SIG-M5 treated with dmso at 0.1 percent for 504 hours (cell line): ENCODE data around the gene IFNK.

Source experiments
- DNase-seq: peaks from one replicate; lab custom pipeline; 2025; ENCODE audit not compliant: unreplicated experiment; lab: John Stamatoyannopoulos, UW

The IFNK gene

GRCh38 chr9:27510780-27511179, 13.3 kb upstream of the IFNK start:
- no peak for DNase-seq

DNA sequence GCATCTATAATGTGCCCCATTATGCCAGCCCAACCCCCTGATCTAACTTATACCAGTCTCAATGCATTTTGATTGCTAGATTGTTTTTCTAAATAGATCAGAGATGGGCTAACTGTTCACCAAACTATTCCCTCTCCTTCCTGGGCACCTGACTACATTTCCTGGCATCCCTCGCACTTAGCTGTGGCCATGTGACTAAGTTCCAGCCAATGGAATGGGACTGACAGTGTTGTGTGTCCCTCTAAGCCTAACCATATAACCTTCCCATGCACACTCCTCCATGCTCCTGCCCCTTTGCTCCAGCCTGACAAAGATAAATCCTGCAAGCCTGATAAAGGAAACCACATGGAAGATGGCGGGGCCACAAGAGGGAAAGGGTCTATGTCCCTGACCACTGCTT, 12.3 kb upstream of the IFNK start:
- DNase-seq = no peak

DNA sequence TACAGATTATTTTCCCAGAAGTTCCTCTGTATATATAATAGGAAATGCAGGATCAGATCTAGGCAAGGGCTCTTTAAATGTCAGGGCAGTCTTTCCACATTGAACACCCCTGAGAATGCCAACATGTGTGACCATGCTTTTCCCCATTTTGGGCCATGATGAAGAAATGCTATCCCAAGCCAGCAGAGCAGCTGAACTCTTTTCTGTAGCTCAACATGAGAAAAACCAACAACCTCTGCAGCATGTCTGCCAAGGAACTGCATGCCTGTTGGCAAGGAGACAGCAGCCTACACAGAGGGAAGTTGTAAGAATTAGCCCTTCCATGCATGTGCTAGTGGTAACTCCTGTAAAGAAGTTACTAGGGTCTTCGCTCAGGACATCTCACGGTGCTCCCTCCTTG, 9.5 kb upstream of the IFNK start:
- no peak for DNase-seq

- DNase-seq = no peak
These were observed 6.1 kb upstream of the IFNK start for GRCh38 chr9:27518006-27518405.

- no peak for DNase-seq
These were observed 5.3 kb upstream of the IFNK start for GRCh38 chr9:27518809-27519208.

DNA sequence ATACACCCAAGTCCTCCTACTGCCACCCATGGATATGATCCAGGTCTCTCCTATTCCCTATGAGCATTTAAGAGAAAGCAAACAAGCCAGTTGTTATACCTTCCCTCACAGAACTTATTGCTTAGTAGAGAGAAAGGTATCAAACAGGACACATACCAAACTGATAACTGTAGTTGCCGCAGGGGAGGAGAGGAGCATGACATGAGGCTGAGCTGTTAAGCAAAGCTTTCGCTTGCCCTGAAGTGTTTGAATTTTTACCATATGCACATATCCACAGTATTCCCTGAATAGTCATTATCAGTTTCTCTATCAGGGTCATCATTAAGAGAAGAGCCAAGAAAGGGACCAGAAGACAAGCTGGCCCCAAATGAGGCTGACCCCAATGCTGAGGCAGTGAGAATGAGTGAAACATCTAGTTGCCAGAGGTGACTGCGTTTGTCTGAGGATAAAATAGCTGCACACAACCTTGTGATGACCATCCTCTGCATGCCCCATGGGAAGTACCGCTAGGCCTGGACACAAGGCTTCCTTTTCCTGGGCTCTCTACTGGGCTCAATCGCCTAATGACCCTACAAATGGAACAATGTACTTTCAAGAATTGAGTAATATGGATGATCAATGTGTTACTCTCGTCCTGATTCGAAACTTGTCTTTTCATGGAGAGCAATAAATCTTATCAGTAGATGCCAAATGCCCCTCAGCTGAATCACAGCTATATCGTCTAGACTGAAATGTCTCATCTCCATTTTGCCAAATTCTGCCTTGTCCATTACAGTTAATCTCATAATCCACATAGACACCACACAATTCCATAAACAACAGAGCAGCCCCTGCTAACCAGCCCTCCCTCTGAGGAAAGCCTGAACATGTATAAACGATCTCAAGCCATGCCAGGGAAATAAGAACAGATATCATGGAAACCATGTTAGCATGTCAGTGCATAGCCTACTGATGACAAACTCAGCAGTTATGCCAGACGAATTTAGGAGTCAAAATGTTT, 4.3 kb upstream of the IFNK start:
- no peak for DNase-seq

- DNase-seq = no peak
These were observed 3.1 kb upstream of the IFNK start for GRCh38 chr9:27520986-27521385.

GRCh38 chr9:27523141-27523540, 949 bp upstream of the IFNK start:
- DNase-seq = no peak

- DNase-seq = no peak
These were observed 3.6 kb downstream of the IFNK start for GRCh38 chr9:27527702-27528075.

DNA sequence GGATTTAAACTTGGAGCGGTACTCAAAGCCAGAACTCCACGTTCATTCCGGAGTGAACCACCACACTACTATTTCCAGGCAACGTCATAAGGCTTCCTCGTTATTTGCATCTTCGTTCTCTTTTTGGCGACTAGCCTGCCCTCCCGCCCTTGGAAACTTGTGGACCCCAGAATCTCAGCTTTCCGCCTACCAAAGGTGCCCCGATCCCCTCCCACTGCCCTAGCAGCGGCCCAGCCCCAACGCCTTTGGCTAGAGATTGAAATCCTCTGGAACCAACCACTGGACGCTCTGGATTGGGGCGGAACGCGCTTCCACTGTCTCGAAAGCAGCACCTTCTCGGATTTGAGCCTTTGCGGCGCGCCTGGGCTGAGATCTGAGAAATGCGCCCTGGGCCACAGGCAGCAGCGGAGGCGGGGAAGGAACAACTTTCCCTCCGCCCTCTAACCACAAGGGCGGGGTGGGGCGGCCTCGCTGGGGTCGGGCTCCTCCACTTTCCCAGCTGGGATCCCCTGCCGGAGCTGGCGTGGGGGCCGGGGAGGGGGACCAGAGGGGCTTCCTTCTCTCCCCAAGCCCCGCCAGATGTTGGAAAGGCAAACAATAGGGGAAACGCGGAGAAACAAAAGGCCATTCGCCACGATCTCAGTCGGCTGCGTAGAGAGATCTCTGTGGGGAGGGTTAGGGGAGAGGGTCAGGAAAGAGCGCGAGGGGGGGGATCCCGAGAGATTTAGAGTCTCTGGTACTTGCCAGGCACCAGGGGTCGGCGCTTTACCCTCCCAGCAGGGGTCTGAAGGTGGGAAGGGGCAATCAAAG, 4.2 kb downstream of the IFNK start:
- peak; percentile 14 for DNase-seq

DNA sequence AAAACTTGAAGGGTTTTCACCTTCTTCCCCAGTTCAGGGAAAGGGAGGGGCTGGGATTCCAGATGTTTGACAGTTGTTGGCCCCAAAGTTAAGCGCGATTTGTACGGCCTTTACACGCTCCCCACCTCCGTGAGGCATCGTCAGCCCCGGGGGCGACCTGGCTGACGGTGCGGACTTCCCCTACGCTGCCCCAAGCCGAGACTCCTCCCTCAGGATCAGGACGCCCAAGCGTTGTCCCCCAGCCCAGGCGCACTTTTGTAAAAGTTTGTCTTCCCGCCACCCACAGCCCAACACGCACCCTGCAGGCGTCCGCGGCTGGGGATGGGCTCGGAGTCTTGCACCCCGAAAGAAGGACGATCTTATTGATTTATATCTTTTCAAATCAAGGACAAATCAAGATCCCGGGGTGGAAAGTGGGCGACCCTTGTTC, 4.8 kb downstream of the IFNK start:
- DNase-seq = no peak

DNA sequence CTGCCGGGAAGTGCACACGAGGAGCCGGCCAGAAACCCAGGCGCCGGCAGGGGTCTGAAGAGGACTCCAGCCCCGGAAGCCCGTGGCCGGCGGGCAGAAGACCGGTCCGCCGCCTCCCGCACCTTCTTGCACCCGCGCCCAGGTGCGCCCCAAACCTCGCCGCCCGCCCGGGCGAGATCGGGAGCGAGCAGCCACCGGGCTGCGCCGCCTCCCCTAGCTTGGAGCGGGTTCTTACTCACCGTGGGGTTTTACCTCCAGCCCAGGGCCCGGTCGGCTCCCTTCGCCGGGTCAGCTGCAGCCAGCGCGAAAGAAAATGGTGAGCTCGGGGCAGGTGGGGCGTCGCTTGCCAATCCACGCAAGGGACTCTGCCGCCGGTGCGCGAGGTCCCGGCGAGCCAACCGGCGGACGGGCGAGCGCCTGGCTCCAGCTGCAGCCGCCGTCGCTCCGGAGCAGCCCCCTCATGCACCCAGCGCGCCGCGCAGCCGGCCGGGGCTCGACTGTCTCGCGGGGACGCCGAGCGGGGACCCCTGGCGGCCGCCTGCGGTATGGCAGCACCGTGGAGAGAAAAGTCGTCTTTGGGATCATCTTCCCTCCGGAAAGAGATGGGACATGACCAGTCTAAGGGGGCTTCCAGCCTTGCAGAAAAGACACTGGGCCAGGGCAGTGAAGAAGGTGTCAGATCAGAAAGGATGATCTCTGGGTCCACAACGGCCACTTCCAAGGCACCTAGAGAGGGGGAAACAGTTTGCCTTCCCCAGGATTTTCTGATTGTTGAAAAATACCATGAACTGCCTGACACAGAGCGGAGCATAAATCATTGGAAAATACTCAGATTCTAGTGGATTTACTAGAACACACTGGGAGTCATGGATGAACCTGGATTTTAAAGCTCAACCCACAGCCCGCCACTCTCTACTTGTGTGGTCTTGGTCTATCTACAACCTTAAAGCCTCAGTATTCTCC, 5.5 kb downstream of the IFNK start, which contains the start of gene MOB3B:
Gene MOB3B, minus strand, starts transcription at position 499 of the 963 bp plus-strand sequence. CDS start 74,264 bp downstream, outside the sequence.
- peak; percentile 38 for DNase-seq

GRCh38 chr9:27530915-27531755, 7.0 kb downstream of the IFNK start:
- DNase-seq = no peak

DNA sequence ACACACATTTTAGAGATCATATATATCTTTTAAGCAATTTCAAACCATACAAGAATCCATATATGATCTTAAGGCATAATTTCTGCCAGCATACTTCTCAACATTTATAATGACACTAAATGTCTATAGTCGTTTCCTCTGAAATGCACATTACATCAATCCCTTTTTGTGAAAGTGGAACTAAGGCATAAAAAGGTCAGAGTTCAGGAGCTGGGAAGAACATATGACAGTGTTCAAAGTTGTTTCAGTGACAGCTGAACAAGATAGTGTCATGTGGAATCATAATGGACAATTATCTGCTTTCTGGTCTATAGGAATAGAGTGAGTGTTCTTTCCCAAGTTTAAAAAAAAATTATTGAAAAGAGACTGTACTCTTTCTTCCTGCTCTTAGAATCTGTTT, 8.0 kb downstream of the IFNK start:
- DNase-seq = no peak

DNA sequence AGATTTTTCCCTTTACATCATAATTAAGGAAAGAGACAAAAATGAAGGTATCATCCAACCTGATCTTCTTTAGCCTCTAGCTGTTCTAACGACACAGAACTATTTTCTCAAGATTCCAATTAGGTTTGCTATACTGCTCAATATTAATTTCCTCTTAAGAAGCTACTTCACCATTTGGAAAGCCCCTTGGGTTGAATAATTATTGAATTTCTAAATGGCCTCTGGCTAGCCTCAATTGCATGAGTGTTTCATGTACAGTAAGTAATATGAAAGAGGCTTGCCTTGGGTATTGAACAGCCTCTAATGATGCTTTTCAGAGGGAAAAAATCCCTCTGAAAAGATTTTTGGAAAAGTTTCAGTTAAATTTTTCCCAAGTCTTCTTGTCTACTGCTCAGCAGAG, 9.2 kb downstream of the IFNK start:
- no peak for DNase-seq

DNA sequence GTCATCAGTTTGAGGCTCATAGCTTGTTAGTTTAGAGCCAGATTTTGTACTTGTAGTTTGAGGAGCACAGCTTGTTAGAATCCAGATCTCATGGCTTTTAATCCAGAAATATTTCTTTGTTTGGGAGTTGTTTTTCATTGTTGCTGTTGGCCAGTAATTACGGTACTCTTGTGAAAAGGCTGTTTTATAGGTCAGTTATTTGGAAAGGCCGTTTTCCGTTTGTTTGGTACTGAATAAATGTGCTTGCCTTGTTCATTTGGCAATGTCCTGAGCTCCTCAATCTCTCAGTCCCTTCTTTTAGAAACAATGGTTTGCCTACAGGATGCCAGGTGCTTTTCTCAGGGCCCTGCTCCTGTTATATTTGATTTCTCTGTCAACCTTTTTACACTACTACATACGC, 10.0 kb downstream of the IFNK start:
- DNase-seq = no peak

DNA sequence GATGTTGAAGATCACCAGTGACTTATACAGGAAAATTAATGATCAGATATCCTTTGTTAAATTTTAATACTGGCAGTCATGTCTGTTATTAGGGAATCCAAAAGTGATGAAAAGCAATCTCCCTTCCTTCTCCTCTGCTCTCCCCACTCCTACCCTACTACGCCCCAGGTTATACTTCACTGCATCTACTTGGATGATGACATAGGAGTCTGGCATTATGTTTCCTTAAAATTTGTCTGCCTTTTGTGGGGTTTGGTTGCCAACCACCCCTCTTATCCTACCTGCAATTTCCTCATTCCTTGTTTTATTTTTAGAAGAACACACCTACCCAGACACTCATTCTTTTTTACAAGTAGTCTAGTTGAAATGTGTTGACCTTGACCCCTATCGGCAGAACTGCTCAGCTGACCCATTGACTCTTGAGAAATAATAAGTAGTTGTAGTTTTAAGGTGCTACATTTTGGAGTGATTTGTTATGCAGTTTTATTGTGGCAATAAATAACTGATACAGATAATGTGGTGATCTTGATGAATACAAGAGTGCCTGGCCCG, 10.6 kb downstream of the IFNK start:
- DNase-seq = no peak

GRCh38 chr9:27535701-27536118, 11.6 kb downstream of the IFNK start:
- DNase-seq = no peak

DNA sequence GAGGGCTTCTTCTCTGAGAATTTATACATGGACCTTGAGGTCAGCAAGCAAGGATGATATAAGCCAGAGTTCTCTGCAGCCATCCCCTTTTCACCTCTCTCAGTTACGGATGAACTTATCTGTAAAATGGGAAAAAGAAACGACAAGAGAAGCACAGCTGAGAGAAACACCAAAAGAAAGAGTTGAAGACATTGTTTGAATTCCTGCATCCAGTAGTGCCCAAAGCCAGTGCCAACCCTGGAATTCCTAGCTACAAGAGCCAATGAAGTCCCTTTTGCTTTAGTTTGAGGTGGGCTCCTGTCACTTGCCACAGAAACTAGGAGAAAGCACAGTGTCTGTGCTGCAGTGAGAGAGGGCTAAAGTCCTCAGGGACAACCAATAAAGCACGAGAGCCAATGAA, 12.1 kb downstream of the IFNK start:
- DNase-seq = no peak
